HG02678 (cell line): ENCODE results near the gene SCRN3.
"Not testable (repeated sequence)": the region's sequence is repeated elsewhere in the genome, so short reads cannot be mapped to it uniquely, and the experiment has no call there.

Experiments
- ATAC-seq: cut with Tn5 transposase; IDR thresholded peaks from one replicate; pipeline ENCODE4 v1.9.1; 2021; ENCODE audit warnings: mild to moderate bottlenecking, moderate library complexity; ENCODE audit not compliant: unreplicated experiment

Gene SCRN3

GRCh38 chr2:174400853-174401252, 5.3 kb downstream of the SCRN3 start:
- no peak for ATAC-seq

GRCh38 chr2:174403628-174404027, 8.1 kb downstream of the SCRN3 start:
- ATAC-seq: no peak

- ATAC-seq: not testable (repeated sequence)
These were observed 14.5 kb downstream of the SCRN3 start for GRCh38 chr2:174410039-174410438.

- ATAC-seq: no peak
These were observed 16.7 kb downstream of the SCRN3 start for GRCh38 chr2:174412256-174412655.

- no peak for ATAC-seq
These were observed 32.7 kb downstream of the SCRN3 start for GRCh38 chr2:174428214-174428613.

GRCh38 chr2:174430066-174430465, 34.5 kb downstream of the SCRN3 start:
- ATAC-seq: no peak

- ATAC-seq: no peak
These were observed 36.4 kb downstream of the SCRN3 start for GRCh38 chr2:174431902-174432301.

GRCh38 chr2:174436351-174436750, 40.8 kb downstream of the SCRN3 start:
- ATAC-seq: no peak

GRCh38 chr2:174438146-174438886, 42.8 kb downstream of the SCRN3 start:
- no peak for ATAC-seq

- no peak for ATAC-seq
These were observed 43.8 kb downstream of the SCRN3 start for GRCh38 chr2:174439323-174439722.

GRCh38 chr2:174439950-174440349, 44.4 kb downstream of the SCRN3 start:
- ATAC-seq: no peak

- no peak for ATAC-seq
These were observed 47.3 kb downstream of the SCRN3 start for GRCh38 chr2:174442546-174443510.

- ATAC-seq: no peak
These were observed 49.2 kb downstream of the SCRN3 start for GRCh38 chr2:174444761-174445160.

- ATAC-seq: no peak
These were observed 49.7 kb downstream of the SCRN3 start for GRCh38 chr2:174445248-174445647.

GRCh38 chr2:174446531-174446930, 51.0 kb downstream of the SCRN3 start:
- no peak for ATAC-seq

GRCh38 chr2:174449033-174449432, 53.5 kb downstream of the SCRN3 start:
- ATAC-seq: no peak

GRCh38 chr2:174450021-174450816, 54.7 kb downstream of the SCRN3 start:
- no peak for ATAC-seq

- no peak for ATAC-seq
These were observed 59.0 kb downstream of the SCRN3 start for GRCh38 chr2:174454566-174454965.

GRCh38 chr2:174461221-174461620, 65.7 kb downstream of the SCRN3 start:
- no peak for ATAC-seq

GRCh38 chr2:174465327-174465726, 69.8 kb downstream of the SCRN3 start:
- ATAC-seq: no peak

GRCh38 chr2:174473796-174474195, 78.3 kb downstream of the SCRN3 start:
- no peak for ATAC-seq
